Neural cell (in vitro differentiated cells): Measurements from ENCODE around the gene TCF20.

Experiments
- EP300 ChIP-seq: fragments of 450-650 bp; conservative IDR thresholded peaks from 2 replicates; pipeline ENCODE4 v1.6.1; 2014; ENCODE audit warnings: antibody characterized with exemption, mild to moderate bottlenecking, moderate library complexity; ENCODE audit not compliant: poor library complexity, severe bottlenecking
- EZH2 ChIP-seq: fragments of 200-600, 300-800 bp; shearing (Covaris generic), sonication (generic); IDR thresholded peaks from 2 replicates; pipeline ENCODE4 v1.6.1; 2014; ENCODE audit warnings: antibody characterized with exemption, low read length, borderline replicate concordance, mild to moderate bottlenecking; ENCODE audit not compliant: insufficient read depth, poor library complexity, severe bottlenecking
- MXI1 ChIP-seq: fragments of 450-650 bp; conservative IDR thresholded peaks from 2 replicates; pipeline ENCODE4 v1.6.1; 2014; ENCODE audit warnings: antibody characterized with exemption, mild to moderate bottlenecking; ENCODE audit not compliant: poor library complexity, severe bottlenecking
- POLR2AphosphoS5 ChIP-seq: IDR thresholded peaks from 2 replicates; pipeline ENCODE4 v1.6.1; 2012
- RAD21 ChIP-seq: fragments of 450-650 bp; conservative IDR thresholded peaks from 2 replicates; pipeline ENCODE4 v1.6.1; 2014; ENCODE audit warnings: antibody characterized with exemption, mild to moderate bottlenecking, moderate library complexity
- SMC3 ChIP-seq: fragments of 450-650 bp; conservative IDR thresholded peaks from 2 replicates; pipeline ENCODE4 v1.6.1; 2014; ENCODE audit warnings: antibody characterized with exemption, mild to moderate bottlenecking, moderate library complexity; ENCODE audit not compliant: poor library complexity
- TAF1 ChIP-seq: IDR thresholded peaks from 2 replicates; pipeline ENCODE4 v1.6.1; 2012; ENCODE audit warnings: low read depth
- TF ChIP-seq, protein P1 (sequence below): fragments of 450-650 bp; IDR thresholded peaks from 2 replicates; pipeline ENCODE4 v1.5.1; 2014; ENCODE audit warnings: antibody characterized with exemption, mild to moderate bottlenecking, moderate library complexity; ENCODE audit not compliant: poor library complexity, severe bottlenecking
- TF ChIP-seq, protein P2 (sequence below): IDR thresholded peaks from 2 replicates; pipeline ENCODE4 v1.6.1; 2012; ENCODE audit warnings: borderline replicate concordance

DNA sequence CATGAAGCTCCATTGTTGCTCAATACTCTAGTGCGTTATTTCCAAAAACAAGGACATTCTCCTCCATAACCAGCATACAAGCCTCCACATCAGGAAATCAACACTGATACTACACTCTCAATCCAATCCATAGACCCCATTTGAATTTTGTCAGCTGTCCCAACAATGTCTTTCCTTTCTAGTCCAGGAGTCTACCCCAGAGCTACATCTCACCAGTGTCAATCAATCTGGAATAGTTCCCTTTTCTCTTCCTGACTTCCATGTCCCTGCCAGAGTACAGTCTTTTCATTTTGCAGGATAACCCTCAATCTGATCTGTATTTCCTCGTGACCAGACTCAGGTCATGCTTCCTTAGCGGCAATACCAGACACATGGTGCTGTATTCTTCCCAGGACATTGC is 43.0 kb downstream of the TCF20 start:
- no peak for TF ChIP-seq TAF1
- TF ChIP-seq EP300 = no peak
- TF ChIP-seq, protein P1, sequence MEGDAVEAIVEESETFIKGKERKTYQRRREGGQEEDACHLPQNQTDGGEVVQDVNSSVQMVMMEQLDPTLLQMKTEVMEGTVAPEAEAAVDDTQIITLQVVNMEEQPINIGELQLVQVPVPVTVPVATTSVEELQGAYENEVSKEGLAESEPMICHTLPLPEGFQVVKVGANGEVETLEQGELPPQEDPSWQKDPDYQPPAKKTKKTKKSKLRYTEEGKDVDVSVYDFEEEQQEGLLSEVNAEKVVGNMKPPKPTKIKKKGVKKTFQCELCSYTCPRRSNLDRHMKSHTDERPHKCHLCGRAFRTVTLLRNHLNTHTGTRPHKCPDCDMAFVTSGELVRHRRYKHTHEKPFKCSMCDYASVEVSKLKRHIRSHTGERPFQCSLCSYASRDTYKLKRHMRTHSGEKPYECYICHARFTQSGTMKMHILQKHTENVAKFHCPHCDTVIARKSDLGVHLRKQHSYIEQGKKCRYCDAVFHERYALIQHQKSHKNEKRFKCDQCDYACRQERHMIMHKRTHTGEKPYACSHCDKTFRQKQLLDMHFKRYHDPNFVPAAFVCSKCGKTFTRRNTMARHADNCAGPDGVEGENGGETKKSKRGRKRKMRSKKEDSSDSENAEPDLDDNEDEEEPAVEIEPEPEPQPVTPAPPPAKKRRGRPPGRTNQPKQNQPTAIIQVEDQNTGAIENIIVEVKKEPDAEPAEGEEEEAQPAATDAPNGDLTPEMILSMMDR = no peak
- no peak for TF ChIP-seq EZH2
- TF ChIP-seq, protein P2, sequence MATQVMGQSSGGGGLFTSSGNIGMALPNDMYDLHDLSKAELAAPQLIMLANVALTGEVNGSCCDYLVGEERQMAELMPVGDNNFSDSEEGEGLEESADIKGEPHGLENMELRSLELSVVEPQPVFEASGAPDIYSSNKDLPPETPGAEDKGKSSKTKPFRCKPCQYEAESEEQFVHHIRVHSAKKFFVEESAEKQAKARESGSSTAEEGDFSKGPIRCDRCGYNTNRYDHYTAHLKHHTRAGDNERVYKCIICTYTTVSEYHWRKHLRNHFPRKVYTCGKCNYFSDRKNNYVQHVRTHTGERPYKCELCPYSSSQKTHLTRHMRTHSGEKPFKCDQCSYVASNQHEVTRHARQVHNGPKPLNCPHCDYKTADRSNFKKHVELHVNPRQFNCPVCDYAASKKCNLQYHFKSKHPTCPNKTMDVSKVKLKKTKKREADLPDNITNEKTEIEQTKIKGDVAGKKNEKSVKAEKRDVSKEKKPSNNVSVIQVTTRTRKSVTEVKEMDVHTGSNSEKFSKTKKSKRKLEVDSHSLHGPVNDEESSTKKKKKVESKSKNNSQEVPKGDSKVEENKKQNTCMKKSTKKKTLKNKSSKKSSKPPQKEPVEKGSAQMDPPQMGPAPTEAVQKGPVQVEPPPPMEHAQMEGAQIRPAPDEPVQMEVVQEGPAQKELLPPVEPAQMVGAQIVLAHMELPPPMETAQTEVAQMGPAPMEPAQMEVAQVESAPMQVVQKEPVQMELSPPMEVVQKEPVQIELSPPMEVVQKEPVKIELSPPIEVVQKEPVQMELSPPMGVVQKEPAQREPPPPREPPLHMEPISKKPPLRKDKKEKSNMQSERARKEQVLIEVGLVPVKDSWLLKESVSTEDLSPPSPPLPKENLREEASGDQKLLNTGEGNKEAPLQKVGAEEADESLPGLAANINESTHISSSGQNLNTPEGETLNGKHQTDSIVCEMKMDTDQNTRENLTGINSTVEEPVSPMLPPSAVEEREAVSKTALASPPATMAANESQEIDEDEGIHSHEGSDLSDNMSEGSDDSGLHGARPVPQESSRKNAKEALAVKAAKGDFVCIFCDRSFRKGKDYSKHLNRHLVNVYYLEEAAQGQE = no peak
- TF ChIP-seq RAD21 = no peak
- TF ChIP-seq POLR2AphosphoS5 = no peak
- TF ChIP-seq MXI1 = no peak
- TF ChIP-seq SMC3 = no peak
